ENCODE measurements around the gene DNLZ. TPM values are rescaled to one million over a fixed set of nuclear protein-coding genes. Genes with fewer than 3 reads are reported as not detected.

DNLZ gene
- total and polyA plus RNA-seq, 9 of the 15 experiments (the other 6 are each of a cell fraction or from before 2014, with no cell fraction given) = 0.17 to 44.6 (median 3.4) TPM

- ATAC-seq = no peak
- intact Hi-C loops (cut with micrococcal nuclease) = no loop called here
- 94% methylated on average over 13 of the region's 21 CpGs for WGBS (ENCODE audit: insufficient coverage, low coverage, missing lambda C conversion rate)
- TF ChIP-seq, protein P1, sequence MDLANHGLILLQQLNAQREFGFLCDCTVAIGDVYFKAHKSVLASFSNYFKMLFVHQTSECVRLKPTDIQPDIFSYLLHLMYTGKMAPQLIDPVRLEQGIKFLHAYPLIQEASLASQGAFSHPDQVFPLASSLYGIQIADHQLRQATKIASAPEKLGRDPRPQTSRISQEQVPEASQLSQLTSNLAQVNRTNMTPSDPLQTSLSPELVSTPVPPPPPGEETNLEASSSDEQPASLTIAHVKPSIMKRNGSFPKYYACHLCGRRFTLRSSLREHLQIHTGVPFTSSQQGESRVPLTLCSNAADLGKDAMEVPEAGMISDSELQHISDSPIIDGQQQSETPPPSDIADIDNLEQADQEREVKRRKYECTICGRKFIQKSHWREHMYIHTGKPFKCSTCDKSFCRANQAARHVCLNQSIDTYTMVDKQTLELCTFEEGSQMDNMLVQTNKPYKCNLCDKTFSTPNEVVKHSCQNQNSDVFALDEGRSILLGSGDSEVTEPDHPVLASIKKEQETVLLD (IDR thresholded peaks at IDR 0.05) = no peak
- TF ChIP-seq ZNF174 (CRISPR knock-in tag; IDR thresholded peaks at IDR 0.05) (no peak), KLF13 (tag; IDR thresholded peaks at IDR 0.05; ENCODE audit: borderline replicate concordance, low read depth) (no peak), ZBTB7A (IDR thresholded peaks at IDR 0.05; ENCODE audit: borderline replicate concordance, control insufficient read depth, low read depth, low read length) (no peak), DACH1 (IDR thresholded peaks at IDR 0.05; ENCODE audit: partially characterized antibody) (no peak), CBFB (CRISPR knock-in tag; IDR thresholded peaks at IDR 0.05) (no peak), MCM5 (IDR thresholded peaks at IDR 0.05; ENCODE audit: low read depth) (no peak), MTF1 (CRISPR knock-in tag; IDR thresholded peaks at IDR 0.05; ENCODE audit: borderline replicate concordance) (no peak), SNRNP70 (optimal IDR thresholded peaks at IDR 0.05; ENCODE audit: low read depth, low read length) (no peak), FOXM1 (IDR thresholded peaks at IDR 0.05; ENCODE audit: low read depth) (no peak), FOXM1 (CRISPR knock-in tag; IDR thresholded peaks at IDR 0.05; ENCODE audit: low read depth) (no peak), ZNF696 (CRISPR knock-in tag; conservative IDR thresholded peaks at IDR 0.05) (no peak)
- TF ChIP-seq, protein P2, sequence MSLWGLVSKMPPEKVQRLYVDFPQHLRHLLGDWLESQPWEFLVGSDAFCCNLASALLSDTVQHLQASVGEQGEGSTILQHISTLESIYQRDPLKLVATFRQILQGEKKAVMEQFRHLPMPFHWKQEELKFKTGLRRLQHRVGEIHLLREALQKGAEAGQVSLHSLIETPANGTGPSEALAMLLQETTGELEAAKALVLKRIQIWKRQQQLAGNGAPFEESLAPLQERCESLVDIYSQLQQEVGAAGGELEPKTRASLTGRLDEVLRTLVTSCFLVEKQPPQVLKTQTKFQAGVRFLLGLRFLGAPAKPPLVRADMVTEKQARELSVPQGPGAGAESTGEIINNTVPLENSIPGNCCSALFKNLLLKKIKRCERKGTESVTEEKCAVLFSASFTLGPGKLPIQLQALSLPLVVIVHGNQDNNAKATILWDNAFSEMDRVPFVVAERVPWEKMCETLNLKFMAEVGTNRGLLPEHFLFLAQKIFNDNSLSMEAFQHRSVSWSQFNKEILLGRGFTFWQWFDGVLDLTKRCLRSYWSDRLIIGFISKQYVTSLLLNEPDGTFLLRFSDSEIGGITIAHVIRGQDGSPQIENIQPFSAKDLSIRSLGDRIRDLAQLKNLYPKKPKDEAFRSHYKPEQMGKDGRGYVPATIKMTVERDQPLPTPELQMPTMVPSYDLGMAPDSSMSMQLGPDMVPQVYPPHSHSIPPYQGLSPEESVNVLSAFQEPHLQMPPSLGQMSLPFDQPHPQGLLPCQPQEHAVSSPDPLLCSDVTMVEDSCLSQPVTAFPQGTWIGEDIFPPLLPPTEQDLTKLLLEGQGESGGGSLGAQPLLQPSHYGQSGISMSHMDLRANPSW (CRISPR knock-in tag; IDR thresholded peaks at IDR 0.05) = no peak
- TF ChIP-seq, protein P3, sequence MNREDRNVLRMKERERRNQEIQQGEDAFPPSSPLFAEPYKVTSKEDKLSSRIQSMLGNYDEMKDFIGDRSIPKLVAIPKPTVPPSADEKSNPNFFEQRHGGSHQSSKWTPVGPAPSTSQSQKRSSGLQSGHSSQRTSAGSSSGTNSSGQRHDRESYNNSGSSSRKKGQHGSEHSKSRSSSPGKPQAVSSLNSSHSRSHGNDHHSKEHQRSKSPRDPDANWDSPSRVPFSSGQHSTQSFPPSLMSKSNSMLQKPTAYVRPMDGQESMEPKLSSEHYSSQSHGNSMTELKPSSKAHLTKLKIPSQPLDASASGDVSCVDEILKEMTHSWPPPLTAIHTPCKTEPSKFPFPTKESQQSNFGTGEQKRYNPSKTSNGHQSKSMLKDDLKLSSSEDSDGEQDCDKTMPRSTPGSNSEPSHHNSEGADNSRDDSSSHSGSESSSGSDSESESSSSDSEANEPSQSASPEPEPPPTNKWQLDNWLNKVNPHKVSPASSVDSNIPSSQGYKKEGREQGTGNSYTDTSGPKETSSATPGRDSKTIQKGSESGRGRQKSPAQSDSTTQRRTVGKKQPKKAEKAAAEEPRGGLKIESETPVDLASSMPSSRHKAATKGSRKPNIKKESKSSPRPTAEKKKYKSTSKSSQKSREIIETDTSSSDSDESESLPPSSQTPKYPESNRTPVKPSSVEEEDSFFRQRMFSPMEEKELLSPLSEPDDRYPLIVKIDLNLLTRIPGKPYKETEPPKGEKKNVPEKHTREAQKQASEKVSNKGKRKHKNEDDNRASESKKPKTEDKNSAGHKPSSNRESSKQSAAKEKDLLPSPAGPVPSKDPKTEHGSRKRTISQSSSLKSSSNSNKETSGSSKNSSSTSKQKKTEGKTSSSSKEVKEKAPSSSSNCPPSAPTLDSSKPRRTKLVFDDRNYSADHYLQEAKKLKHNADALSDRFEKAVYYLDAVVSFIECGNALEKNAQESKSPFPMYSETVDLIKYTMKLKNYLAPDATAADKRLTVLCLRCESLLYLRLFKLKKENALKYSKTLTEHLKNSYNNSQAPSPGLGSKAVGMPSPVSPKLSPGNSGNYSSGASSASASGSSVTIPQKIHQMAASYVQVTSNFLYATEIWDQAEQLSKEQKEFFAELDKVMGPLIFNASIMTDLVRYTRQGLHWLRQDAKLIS (CRISPR knock-in tag; IDR thresholded peaks at IDR 0.05) = no peak
Observed at GRCh38 chr9:136392538-136393449, 29.2 kb upstream of the DNLZ start.

More at GRCh38 chr9:136392538-136393449, 29.2 kb upstream of the DNLZ start:
- no TSS peak for BruUV-seq (replicated peaks)
- no peak for FAIRE-seq
- H3K27me3 ChIP-seq (ENCODE audit: control insufficient read depth in 2 of 2, insufficient read depth in 2 of 2, low read length in 2 of 2) = no peaks in the 10 kb centered on the region
- in situ Hi-C loops (cut with MboI) = no loop called here
- no peaks in the 10 kb centered on the region for H3K9me3 ChIP-seq (replicated peaks; ENCODE audit: control insufficient read depth, insufficient read depth, low read depth, low read length)
- H3K79me2 ChIP-seq (ENCODE audit: control insufficient read depth, insufficient read depth, low read length) = peaks cover 2% of the 10 kb centered on the region; the same call in 2 of the 3 replicates
- H3K27ac ChIP-seq (ENCODE audit: extremely low read depth, low read depth, low read length) = no peak overlapping the region
- no peak overlapping the region for H3K4me3 ChIP-seq
- CTCF ChIA-PET (ENCODE audit: low intra/inter-chr PET ratio) = no interaction called here
- no peak overlapping the region for H3K4me2 ChIP-seq (ENCODE audit: insufficient read depth, low read length)
- no peak overlapping the region for H2AFZ ChIP-seq (ENCODE audit: low read depth, low read length)
- peak overlapping the region in 1 of 2 experiments; percentile 13; a peak in 1 of 4 replicates for H3K9ac ChIP-seq (ENCODE audit: insufficient read depth in 1 of 2, low read depth in 2 of 2, low read length in 2 of 2)
- H3K4me1 ChIP-seq (replicated peaks in 1 of 2; ENCODE audit: control insufficient read depth in 2 of 2, insufficient read depth in 2 of 2, low read length in 2 of 2) = peaks cover 0 to 20% of the 10 kb centered on the region in 2 experiments; a peak in 2 of 5 replicates
- POLR2A ChIA-PET = interaction anchor here (3.3 kb wide), 1 partner anchor 17 kb away, joined by 8 read pairs; the partner anchor contains the start of genes ENTR1 and PMPCA
- no peaks in the 10 kb centered on the region for H3K9me1 ChIP-seq (ENCODE audit: control insufficient read depth, insufficient read depth, low read length)
- no peaks in the 10 kb centered on the region for H4K20me1 ChIP-seq (replicated peaks; ENCODE audit: control insufficient read depth, insufficient read depth, low read length)
- DNase-seq (ENCODE audit: extremely low read depth in 1 of 4, low spot score in 3 of 4) = no peak
- peaks cover 94% of the 10 kb centered on the region for H3K36me3 ChIP-seq (ENCODE audit: control insufficient read depth, insufficient read depth, low read length)

All from K562 (cell line).